Smooth muscle cell of the pulmonary artery (primary cell): ENCODE results near the gene ZNF319. TPM values are rescaled to one million over a fixed set of nuclear protein-coding genes. Genes with fewer than 3 reads are reported as not detected.

Source experiments
- total RNA-seq: library from RNA; depleted of rRNA; stranded (reverse); fragments of >200 nt; gene quantifications from 2 replicates; pipeline ENCODE4 v1.2.3, GENCODE V29; 2014

ZNF319 gene
- 5.5 and 7.1 TPM in 2 replicates for total RNA-seq

DNA sequence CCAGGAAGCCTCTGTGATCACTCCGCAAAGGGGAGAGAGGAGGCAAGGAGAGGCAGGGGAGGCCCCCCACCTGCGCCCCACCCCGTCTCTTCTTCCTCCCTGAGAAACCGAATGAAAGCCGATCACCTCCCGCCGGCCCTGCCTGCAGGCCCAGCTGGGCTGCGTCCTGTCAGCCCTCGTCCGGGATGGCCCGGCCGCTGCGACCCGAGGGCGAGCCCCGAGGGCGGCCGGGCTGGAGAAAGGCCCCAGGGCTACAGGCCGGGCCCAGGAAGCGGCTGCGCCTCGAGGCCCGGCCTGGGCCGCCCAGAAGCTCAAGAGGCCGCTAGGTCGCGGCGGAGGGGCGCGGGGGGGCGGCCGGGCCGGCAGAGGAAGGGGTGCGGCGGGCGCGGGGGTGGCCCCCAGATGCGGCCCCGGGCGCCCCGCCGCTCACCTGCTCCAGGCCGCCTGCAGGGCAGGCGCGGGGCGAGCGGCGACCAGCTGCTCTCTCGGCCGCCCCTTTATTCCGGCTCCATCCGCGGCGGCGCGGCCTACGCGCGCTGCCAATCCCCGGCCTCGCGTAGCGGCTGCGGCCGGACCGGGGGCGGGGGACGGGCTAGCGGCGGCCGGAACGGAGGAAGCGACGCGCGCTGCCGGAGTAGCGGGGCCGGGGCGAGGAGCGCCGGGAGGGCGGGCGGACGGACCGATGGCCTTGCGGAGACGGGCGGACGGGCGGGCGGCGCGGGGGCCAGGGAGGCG, at the start of gene ZNF319:
Gene ZNF319, minus strand, starts transcription at position 702 of the 735 bp plus-strand sequence. CDS start 2,407 bp downstream, outside the sequence.

DNA sequence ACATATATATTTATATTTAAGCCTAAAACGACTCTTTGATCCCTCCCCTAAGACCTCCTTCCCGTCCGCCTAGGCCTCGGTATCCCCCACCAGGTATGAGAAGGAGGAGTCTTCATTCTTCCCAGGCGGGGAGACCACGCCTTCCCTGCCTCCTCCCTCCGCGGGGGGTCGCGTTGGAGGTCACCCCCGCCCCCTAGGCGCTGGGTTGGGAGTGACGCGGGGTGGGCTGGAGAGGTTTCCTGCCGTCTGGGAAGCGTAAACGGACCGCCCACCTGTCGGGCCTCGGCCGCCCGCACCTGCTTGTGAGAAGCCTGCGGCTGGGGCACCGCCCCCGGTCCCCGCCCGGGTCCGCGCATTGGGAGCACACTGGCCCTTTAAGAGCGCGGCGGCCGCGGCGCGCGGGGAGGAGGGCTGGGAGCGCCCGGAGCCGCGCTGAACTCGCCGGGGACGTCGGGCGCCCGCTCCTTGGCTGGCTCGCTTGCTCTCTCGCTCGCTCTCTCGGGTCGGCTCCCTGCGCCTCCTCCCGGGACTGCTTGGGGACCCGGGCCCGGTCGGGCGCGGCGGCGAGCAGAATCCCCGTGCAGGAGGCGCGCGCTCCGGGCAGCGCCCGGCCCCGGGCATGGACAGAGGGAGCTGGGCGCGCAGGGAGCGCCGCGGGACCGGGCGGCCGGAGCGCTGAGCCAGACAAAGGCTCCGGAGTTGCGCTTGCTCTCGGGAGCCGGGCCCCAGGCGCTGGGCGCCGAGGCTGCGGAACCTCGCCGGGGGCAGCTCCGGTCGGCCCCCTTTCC, 25.1 kb upstream of the ZNF319 start, which contains the start of gene MMP15:
Gene MMP15, plus strand, starts transcription at position 404 of the 788 bp plus-strand sequence. CDS start 597 bp downstream, outside the sequence.

DNA sequence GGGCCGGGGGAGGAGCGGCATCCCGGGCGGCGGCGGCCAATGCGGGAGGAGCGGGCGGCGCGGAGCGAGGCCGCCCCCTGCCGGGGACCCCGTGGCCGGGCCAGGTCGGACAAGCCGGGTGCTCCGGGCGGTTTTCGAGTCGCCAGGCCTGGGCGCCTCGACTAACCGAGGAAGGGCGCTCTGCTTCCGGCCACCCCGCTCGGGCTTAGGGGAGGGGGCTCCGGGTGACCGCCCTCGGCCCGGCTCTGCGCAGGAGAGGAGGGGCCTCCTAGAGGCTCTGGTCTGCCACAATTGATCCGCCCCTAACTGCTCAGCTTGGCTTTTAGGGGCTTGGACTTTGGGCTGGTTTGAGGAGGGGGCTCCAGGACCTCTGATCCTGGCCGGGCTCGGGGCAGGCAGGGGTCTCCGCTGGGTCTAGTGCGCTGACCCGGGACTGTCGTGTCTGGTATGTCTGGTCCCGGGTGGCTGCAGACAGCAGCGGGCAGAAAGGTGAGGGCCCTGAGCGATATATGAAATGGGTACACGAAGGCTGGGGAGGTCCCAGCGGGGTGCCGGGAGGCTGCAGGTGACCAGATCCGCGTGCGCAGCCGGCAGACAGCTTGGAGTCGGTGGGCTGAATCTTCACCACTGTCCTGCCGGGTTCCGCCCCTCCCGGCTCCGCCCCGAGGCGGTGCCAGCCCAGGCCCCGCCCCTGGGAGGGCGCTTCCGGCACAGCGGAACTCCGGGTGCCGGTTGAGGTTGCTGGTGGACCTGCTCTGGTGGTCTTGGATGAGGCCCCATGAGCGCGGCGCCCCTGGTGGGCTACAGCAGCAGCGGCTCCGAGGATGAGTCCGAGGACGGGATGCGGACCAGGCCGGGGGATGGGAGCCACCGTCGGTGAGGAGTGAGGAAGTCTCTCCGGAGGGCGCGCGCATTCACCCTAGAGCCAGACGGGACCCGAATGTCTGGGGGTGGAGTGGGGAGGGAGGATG, 519 bp upstream of the ZNF319 start, which contains the start of gene USB1:
Gene USB1, plus strand, starts transcription at position 702 of the 971 bp plus-strand sequence. Its CDS starts 77 bp downstream, at position 779.

DNA sequence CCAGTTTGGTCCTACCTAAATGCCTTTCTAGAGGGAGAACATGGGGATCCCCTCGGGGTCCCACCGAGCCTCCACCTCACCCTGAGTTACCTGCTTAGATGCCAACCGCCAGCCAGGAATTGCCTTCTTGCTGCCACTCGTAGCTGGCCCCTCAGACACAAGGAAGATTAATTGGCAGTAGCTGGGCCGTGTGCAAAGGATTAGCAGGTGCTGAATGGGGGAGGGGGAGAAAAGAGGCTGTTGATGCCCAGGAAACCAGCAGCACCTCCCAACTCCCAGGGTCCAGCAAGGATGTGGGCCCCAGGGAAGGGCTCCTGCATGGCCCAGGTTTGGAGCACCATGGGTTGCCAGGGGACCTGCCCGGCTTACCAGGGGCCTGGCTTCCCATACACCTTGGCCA, 29.5 kb downstream of the ZNF319 start, which contains the start of gene CNGB1:
Gene CNGB1, minus strand, starts transcription at position 159 of the 400 bp plus-strand sequence. CDS start 3,842 bp downstream, outside the sequence.

Other genes with a start within 250 kb of the ZNF319 start
- 41.1 and 93.1 TPM in 2 replicates for gene KIFC3, start 198.2 kb downstream of the ZNF319 start, total RNA-seq
- not detected in 2 replicates for gene CNGB1, start 29.5 kb downstream of the ZNF319 start, total RNA-seq
- gene USB1, start 735 bp upstream of the ZNF319 start, total RNA-seq, result 44.6 and 53.8 TPM in 2 replicates
- 2.4 and 4.3 TPM in 2 replicates for gene MMP15, start 25.1 kb upstream of the ZNF319 start, total RNA-seq
- 27.6 and 29.8 TPM in 2 replicates for gene CFAP20, start 128.7 kb upstream of the ZNF319 start, total RNA-seq
- gene CSNK2A2, start 197.4 kb upstream of the ZNF319 start, total RNA-seq, result 44.6 and 52.7 TPM in 2 replicates